K562 (cell line): ENCODE measurements around the gene ZBTB7A.

Experiments
- CTCF ChIP-seq, 3 experiments: IDR thresholded peaks in 2 of 3; conservative IDR thresholded peaks in 1 of 3; 2 replicates each; pipeline ENCODE4 v1.5.1; 2011 to 2012; ENCODE audit warnings: low read length in 3 of 3, mild to moderate bottlenecking in 3 of 3, control low read depth in 2 of 3, improper control_type of control experiment in 1 of 3, inconsistent platforms in 1 of 3, low read depth in 1 of 3, mixed read lengths in 1 of 3, moderate library complexity in 1 of 3; ENCODE audit not compliant: insufficient read depth in 2 of 3
- GABPA ChIP-seq: fragments of 200-800 bp; sonication (Bioruptor generic); conservative IDR thresholded peaks from 2 replicates; pipeline ENCODE4 v1.6.1; 2016; ENCODE audit warnings: low read depth, missing genetic modification characterization, missing compliant biosample characterization
- POLR2A ChIP-seq: fragments of 450-650 bp; conservative IDR thresholded peaks from 2 replicates; pipeline ENCODE4 v1.6.1; 2016
- RBM25 ChIP-seq: fragments of 200-400 bp; formaldehyde crosslinking; IDR thresholded peaks from 2 replicates; pipeline ENCODE4 v1.6.1; 2018; ENCODE audit warnings: low read length, low read depth, moderate library complexity; ENCODE audit not compliant: severe bottlenecking
- SETDB1 ChIP-seq: IDR thresholded peaks from one replicate; pipeline ENCODE4 v1.6.1; 2012; ENCODE audit warnings: low read length, control low read depth, inconsistent platforms
- THRA ChIP-seq: fragments of 450-650 bp; IDR thresholded peaks from 2 replicates; pipeline ENCODE4 v1.6.1; 2017; ENCODE audit warnings: mild to moderate bottlenecking, moderate library complexity
- USF2 ChIP-seq: sonication (generic); formaldehyde crosslinking; IDR thresholded peaks from 2 replicates; pipeline ENCODE4 v1.5.0; 2020; ENCODE audit warnings: missing genetic modification reagents

GRCh38 chr19:4109626-4109945 lies 42.9 kb upstream of the ZBTB7A start:
- TF ChIP-seq THRA (no peak), POLR2A (no peak), RBM25 (no peak), GABPA (tag) (no peak), USF2 (CRISPR knock-in tag) (no peak), SETDB1 (no peak), CTCF (IDR thresholded peaks at IDR 0.05 in 2 of 3, conservative IDR thresholded peaks at IDR 0.05 in 1 of 3; ENCODE audit: insufficient read depth in 2 of 3, low read depth in 1 of 3, low read length in 3 of 3) (no peak)
